Ramos (cell line): Measurements from ENCODE around the gene NELL2.
"Not testable (repeated sequence)": the region's sequence is repeated elsewhere in the genome, so short reads cannot be mapped to it uniquely, and the experiment has no call there.

Experiments used
- in situ Hi-C: fragments of 300-500 bp; cut with MboI; formaldehyde crosslinking; loops from one replicate; pipeline ENCODE4 v1.14.3; 2022; ENCODE audit warnings: low sequenced_read_pairs; ENCODE audit not compliant: unreplicated experiment

NELL2 gene

DNA sequence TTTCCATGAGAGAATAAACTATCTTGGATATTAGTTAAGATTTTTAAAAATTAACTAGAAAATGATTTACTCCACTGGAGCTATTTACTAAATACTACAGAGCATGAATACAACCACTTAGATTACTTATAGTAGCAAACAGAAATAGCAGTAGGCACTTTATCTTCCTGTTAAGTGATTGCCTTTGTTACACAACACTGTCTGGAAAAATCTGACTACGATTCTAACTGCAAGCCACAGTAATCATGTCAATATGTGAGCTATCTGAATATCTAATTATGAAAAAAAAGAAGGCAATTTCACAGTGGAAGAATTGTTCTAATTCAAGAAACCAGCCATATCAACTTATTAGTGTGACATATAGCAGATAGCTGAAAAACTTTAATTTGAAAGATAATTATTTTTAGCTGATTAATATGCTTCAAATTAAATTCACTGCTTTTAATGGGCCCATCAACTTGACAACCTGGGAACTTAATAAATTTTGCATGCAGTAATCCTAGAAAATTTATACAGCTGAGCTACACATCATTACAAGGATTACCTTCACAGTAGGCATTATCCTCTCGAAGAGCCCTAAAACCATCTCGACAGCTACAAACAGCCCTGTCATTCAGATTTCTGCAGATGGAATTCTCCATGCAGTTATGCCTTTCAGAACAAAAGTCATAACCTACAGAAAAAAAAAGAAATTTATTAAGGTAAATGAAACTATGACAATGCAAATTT lies 172.8 kb downstream of the NELL2 start:
- in situ Hi-C loops: no loop called here

DNA sequence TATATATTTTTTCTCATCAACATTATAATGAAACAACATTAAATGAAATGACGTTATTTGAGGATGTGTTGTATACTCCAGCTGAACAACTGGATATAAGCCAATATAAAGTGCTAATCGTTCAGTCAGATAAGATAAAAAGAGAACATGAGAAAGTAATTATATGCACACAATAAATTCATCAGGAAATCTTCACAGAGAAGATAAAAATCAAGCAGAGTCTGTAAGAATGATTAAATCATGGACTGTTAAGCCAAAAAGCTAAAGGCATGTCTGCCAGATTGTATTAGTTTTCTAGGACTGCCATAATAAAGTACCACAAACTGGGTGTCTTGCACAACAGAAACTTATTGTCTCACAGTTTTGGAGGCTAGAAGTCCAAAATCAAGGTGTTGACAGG lies 178.6 kb downstream of the NELL2 start:
- in situ Hi-C loops: no loop called here

DNA sequence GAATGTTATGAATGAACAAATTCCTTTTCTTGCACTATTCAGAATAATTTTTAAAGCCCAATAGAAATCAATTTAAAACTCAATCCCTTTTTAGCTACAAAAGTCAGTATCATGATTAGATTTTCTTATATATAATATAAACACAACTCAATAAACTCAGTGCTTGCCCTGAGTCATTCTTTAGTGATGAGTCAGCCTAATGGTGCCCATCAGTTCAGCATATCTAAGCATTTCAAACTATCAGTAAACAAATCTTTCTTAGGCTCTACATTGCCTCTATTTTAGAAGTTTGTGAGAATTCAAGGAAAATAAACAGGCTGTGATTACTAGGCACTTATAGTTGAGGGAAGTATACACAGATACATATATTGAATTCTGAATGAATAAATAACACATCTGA lies 179.6 kb downstream of the NELL2 start:
- in situ Hi-C loops: no loop called here

DNA sequence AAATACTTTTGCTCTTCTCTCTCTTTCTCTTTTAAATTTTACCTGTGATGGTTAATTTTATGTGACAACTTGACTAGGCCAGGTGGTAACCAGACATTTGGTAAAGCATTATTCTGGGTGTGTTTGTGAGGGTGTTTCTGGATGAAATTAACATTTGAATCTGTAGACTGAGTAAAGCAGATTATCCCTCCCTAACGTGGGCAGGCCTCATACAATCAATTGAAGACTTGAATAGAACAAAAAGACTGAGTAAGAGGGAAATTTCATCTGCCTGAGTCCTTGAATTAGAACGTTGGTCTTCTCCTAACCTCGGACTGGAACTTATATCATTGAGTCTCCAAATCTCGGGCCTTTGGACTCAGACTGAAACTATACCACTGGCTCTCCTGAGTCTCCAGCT lies 182.1 kb downstream of the NELL2 start:
- in situ Hi-C loops: no loop called here

DNA sequence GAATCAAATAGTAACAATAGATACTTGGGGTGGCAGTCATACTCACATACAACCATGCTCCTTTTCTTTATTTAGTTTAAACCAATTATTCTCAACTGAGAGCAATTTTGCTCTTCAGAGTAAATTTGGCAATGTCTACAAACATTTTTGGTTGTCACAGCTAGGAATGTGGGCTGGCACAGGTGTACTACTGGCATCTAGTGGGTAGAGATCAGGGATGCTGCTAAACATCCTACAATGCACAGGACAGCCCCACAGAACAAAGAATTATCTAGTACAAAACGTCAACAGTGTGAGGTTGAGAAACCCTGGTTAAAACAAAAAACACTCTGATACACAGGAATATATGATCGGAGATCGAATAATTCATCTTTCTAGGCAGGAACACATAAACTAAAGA lies 186.5 kb downstream of the NELL2 start:
- in situ Hi-C loops: no loop called here

DNA sequence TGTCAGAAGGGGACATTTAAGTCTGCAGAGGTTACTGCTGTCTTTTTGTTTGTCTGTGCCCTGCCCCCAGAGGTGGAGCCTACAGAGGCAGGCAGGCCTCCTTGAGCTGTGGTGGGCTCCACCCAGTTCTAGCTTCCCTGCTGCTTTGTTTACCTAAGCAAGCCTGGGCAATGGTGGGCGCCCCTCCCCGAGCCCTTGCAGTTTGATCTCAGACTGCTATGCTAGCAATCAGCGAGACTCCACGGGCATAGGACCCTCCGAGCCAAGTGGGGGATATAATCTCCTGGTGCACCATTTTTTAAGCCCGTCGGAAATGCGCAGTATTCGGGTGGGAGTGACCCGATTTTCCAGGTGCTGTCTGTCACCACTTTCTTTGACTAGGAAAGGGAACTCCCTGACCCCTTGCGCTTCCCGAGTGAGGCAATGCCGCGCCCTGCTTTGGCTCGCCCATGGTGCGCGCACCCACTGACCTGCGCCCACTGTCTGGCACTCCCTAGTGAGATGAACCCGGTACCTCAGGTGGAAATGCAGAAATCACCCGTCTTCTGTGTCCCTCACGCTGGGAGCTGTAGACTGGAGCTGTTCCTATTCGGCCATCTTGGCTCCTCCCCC lies 189.2 kb downstream of the NELL2 start:
- in situ Hi-C loops: not testable (repeated sequence)

DNA sequence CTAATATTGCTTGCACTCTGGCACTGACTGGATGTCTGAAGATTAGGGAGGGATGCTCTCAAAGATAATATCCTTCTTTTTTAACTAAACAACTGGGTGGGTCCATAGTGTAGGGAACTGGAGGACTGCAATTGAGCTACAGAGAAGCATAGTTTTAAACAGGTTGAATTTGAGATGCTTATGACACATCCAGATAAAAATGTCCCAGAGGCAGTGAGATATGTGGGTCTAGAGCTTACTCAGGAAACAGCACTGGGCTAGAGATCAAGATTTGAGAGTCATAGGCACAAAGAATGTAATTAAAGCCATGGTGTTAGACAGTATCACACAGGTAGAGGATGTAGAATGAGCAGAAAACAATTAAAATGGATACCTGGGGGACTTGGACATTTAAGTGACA lies 198.4 kb downstream of the NELL2 start:
- in situ Hi-C loops: no loop called here

DNA sequence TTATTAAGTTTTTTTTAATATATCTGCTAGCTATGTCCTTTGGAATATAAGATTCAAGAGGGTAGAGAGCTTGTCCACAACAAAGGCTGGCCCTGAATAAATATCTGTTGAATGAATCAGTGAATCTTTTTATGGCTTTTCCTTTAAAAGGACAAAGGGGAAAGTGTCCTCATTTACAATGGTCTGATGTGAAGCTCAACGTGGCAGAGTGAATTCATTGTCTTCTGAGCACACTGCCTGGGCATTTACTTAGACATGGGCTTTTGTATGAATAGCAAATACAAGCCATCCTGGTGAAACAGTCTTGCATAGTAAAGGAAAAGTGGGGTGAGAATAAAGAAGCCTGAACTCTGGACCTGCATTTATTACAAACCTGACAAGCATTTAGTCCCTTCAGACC lies 201.2 kb downstream of the NELL2 start:
- in situ Hi-C loops: no loop called here

DNA sequence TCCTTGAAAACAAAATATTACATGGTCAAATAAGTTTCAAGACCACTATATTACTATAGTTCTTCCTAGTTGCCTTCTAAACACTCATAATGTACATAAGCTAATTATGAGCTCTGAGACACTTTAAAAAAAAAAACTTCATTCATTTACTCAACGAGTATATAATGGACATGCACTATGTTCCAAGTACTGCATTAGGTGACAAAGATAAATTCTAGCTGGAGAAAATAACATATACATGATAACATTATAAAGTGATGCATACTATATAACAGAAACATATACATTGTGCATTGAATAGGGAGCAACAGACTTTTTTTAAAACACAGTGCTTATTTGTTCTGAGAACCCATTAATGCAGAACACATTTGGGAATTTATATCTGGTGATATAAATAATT lies 202.3 kb downstream of the NELL2 start:
- in situ Hi-C loops: no loop called here

DNA sequence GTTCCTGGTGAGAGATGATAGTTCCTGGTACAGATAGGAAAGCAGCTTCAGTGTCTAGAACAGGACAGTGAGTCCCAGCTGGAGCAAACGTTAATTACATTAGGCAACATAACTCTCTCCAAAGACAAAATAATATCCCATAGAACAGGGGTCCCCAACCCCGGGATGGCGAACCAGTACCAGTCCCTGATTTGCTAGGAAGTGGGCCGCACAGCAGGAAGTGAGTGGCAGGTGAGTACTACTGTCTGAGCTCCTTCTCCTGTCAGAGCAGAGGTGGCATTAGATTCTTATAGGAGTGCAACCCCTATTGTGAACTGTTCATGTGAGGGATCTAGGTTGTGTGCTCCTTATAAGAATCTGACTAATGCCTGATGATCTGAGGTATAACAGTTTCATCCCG lies 204.1 kb downstream of the NELL2 start:
- in situ Hi-C loops: no loop called here

DNA sequence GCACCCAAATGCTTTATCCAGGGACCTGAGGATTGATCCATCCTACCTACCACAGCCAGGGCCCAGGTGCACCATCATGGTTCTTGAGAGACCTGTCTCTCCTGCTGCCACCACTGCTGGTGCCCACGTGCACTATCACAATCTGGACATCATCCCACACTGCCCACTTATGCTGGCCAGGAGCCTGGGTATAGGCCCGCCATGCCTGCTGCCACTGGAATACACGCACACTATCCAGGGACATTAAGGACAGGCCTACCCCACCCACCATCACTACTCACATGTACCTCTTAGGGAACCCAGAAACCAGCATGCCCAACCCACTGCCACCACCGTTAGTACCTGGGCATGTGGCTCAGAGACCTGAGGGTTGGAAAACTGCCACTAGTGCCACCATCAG lies 207.7 kb downstream of the NELL2 start:
- in situ Hi-C loops: no loop called here

DNA sequence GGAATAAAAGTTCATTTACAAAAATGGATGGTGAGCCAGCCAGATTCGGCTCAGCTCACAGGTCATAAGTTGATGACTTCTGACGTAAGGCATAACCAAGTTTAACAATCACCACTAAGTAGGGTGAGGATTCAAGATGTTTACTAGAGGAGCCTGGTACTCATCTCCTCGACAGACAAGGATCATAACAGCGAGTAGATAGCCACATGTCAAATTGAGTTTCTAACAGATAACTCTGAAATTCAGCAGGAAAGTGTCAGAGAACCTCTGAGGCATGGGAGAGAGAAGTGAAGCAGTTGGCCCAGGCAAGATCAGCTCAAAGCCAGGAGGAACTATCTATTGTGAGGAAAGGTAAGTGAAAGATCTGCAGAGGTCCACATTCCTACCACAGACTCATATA lies 208.7 kb downstream of the NELL2 start:
- in situ Hi-C loops: no loop called here

DNA sequence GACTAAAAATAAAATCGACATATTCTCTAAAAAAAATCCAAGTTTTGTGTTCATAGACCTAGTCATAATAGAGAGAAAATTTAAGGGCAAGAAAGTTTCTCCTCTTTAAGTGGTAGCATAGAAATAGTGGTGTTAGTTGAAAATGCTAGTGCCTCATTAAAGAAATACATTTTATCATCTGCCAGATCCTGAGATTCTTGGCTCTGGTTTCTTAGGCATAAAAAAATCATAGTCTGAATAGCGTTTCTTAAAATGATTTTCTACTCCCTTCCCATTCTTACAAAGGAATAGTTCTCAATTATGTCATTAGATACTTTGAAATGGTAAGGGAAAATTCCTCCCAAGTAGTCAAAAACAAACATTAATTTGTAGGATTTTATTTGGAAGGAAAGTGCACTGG lies 212.8 kb downstream of the NELL2 start:
- in situ Hi-C loops: no loop called here

DNA sequence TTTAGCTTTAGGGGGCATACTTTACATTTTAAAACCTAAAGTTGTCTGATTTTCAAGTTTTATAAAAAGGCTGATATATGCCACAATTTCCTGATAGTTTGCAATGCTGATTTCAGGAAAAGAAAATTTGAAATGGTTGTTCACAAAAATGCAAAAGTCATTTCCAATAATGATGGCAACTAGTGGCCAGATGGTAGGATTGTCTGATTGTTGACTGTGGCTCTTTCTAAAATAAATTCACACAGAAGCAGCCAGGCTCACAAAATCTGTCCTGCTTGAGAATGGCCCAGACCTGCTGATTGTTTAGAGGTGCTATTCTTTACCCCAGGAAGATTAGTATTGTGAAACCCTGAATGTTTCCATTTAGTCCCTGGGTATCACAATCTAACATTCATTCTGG lies 220.3 kb downstream of the NELL2 start:
- in situ Hi-C loops: no loop called here

DNA sequence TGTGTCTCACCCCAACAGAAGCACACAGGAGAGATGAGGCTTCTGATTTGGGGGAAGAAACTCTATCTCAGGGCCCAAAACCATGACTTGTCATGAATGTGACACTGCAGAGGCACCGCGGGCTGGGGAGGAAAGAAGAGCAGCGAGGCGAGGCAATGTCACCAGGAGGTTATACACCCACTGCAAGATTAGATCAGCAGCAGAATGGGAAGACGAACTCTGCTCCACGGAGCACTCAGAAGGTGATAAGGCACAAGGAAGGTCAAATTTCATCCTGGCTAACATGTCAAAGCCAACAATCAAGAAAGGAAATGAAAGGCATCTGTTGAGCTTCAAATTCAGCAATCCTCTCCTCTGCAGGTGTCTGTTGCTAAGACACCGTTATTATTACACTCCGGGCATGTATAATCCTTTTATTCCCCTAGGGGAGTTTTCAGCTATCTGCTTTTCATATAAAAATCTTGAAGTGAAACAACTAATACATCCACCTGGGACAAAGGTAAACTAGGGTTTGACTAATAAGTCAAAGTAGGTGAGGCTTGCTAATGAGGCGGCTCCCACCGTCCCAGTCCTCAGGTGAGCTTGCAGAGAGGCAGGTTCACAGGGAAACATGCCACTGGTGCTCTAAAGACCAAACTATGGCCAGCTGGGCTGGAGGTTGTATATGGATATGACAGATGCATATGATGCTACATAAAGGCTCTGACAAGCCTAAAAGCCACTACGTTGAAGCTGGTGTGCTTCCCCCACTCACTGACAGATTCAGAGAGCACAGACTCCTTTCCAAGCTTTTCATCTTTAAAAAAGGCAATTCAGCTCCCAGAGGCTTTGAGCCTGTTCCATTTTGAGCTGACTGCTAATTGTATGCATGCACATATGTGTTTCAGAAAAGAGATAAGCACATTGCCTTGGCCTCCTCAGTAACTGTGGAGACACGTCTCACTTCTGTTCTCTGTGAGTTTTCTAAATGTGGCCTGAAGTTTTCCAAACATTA lies 221.2 kb downstream of the NELL2 start:
- in situ Hi-C loops: no loop called here

DNA sequence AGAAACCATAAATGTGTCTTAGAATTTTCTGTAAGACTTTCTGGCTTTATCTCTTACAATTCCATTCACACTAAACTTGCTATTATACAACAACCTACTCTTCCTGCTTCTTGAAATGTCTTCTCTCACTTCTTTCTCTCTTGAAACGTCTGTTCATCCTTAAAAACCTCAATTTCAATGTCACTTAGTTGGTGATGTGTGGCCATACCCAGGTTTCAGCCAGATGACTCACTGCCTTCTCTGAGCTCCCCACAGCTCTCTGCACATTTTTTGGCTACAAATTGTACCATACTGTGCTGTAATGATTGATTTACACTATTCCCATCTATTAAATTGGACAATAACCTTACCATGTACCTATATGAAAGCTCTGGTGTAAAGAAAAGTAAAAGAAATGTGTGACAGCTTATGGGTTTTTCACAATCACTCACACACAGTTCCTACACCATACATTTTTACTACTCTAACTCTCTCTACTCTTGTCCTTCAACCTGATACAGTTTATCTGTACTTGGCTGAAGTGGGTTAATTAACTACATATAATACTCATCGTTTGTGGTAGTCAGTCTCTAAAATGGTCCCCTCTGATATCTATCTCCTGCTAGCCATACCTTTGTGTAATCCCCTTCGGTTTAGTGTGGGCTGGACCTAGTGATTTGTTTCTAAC lies 222.1 kb downstream of the NELL2 start:
- in situ Hi-C loops: no loop called here

DNA sequence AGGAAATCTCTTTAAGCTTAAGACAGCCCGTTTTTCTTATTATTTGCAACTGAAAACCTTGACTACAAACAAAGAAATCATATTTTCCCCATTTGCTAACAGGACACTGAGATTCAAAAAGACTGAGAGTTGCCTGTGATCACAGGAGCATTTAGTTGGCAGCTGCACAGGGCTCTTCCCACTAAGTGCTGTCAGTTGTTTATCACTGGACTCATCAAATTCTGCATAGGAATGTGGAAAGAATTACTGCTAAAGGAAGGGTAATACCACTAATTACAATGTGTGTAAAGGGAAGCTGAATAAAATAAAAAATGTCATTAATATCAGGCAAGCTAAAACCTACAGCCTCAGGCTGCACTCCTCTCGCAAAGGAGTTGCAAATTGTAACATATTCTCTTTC lies 226.4 kb downstream of the NELL2 start:
- in situ Hi-C loops: no loop called here

DNA sequence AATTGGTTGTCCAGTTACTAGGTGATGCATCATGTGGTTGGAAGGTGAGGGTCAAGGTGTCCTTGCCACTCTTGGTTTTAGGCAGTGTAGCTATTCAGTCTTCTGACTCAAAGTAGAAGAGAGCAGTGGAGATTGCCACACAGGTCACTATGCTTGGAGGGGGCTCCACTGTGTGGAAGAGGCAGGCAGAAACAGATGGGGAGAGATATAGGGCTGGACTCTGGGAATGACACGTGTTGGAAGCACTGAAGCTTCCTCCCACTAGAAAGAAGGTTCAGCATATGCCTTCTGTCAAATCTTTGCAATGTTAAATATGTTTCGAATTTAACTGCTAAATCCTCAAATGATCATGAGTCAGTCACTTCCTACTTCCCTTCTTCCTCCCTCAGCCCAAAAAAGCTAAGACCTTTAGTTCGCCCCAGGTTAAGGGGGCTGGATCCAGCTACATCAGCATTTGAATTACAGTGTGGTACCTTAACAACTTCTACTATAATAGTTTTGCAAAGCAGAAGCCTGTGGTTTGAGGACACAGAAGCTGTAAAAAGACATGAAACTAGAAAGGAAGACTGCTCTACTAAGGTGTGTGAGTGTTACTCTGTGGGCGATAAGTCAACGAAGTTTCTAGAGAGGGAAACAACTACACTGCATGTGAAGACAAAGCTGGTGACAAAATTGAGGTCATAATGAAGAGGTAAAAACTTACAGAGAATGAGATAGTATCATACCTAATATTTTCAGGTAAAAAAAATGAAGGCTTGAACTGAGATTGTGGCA lies 228.0 kb downstream of the NELL2 start:
- in situ Hi-C loops: no loop called here

DNA sequence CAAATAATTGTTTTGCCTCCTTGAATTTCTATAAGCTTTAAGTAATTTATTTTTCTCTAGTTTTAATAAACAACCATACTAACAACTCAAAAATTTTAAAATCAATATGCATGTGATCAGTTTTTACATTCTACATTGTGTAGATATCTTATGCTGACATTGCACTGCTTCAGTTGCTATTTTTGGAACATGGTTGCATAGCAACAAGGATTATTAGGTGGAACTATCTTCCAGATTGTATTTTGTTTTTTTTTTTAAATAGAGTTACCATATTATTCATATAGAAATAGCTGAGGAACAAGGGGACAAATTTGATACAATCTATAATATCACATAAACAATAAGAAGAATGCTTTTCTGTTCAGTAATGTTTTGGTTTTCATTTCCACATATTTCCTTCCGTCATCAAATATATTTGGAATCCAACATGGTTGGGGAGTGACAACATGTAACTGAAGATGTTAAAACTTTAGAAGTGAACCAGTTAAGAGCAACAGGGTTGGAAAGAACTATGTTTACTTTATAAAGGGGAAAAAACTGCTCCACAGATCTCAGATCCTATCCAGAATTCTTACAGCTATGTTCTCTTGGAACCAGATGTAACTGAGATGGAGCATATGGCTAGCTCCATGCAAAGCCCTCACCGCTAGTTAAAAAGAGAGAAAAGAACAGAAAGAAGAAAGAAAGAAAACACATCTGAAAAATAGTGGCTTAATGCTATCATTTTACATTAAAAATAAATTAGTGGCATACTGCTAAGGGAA lies 235.5 kb downstream of the NELL2 start:
- in situ Hi-C loops: no loop called here
